IPS-18a (cell line): ENCODE results near the gene BFSP1.

Experiments used
- H3K27ac ChIP-seq: one replicate; pipeline ENCODE4 v1.5.1; 2013; ENCODE audit warnings: low read length
- H3K27me3 ChIP-seq: one replicate; pipeline ENCODE4 v1.6.1; 2013; ENCODE audit warnings: mild to moderate bottlenecking, low read length; ENCODE audit not compliant: control insufficient read depth, insufficient read depth
- H3K36me3 ChIP-seq: one replicate; pipeline ENCODE4 v1.6.1; 2013; ENCODE audit warnings: low read depth, low read length; ENCODE audit not compliant: control insufficient read depth
- H3K4me1 ChIP-seq: one replicate; pipeline ENCODE4 v1.6.1; 2013; ENCODE audit warnings: low read depth, low read length; ENCODE audit not compliant: control insufficient read depth
- H3K4me3 ChIP-seq: one replicate; pipeline ENCODE4 v1.5.1; 2013; ENCODE audit warnings: low read length
- H3K9ac ChIP-seq: one replicate; pipeline ENCODE4 v1.6.1; 2013; ENCODE audit warnings: mild to moderate bottlenecking, low read length, moderate library complexity
- H3K9me3 ChIP-seq: one replicate; pipeline ENCODE4 v1.6.1; 2013; ENCODE audit warnings: low read depth, low read length; ENCODE audit not compliant: control insufficient read depth

The BFSP1 gene

GRCh38 chr20:17453592-17453991, 77.6 kb downstream of the BFSP1 start:
- Histone ChIP-seq H3K9me3 (no peaks in the 10 kb centered on the region), H3K27me3 (no peaks in the 10 kb centered on the region), H3K4me1 (no peaks in the 10 kb centered on the region), H3K27ac (no peak overlapping the region), H3K36me3 (no peaks in the 10 kb centered on the region), H3K4me3 (no peak overlapping the region), H3K9ac (no peak overlapping the region)

GRCh38 chr20:17452441-17452840, 78.7 kb downstream of the BFSP1 start:
- H3K4me3 ChIP-seq: no peak overlapping the region
- no peak overlapping the region for H3K27ac ChIP-seq
- H3K9me3 ChIP-seq: no peaks in the 10 kb centered on the region
- no peaks in the 10 kb centered on the region for H3K27me3 ChIP-seq
- H3K9ac ChIP-seq: no peak overlapping the region
- no peaks in the 10 kb centered on the region for H3K36me3 ChIP-seq
- no peaks in the 10 kb centered on the region for H3K4me1 ChIP-seq

DNA sequence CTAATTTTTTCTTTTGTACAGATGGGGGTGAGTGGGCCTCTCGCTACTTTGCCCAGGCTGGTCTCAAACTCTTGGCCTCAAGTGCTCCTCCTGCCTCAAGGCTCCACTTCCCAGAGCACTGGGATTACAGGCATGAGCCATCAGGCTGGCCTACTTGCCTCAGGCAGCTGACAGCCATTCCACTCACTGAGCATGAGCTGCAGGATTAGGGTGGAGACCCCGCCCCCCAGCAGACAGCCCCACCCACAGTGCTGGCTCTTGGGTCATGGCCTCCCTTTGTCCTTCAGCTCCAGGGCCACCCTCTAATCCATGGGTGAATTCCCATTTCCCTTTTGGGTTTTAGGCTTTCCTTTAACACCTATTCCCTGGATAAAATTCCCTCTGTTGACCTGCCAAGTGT, 82.1 kb downstream of the BFSP1 start:
- Histone ChIP-seq H3K27ac (no peak overlapping the region), H3K4me3 (no peak overlapping the region), H3K9me3 (no peaks in the 10 kb centered on the region), H3K36me3 (no peaks in the 10 kb centered on the region), H3K9ac (no peak overlapping the region), H3K4me1 (no peaks in the 10 kb centered on the region), H3K27me3 (no peaks in the 10 kb centered on the region)

DNA sequence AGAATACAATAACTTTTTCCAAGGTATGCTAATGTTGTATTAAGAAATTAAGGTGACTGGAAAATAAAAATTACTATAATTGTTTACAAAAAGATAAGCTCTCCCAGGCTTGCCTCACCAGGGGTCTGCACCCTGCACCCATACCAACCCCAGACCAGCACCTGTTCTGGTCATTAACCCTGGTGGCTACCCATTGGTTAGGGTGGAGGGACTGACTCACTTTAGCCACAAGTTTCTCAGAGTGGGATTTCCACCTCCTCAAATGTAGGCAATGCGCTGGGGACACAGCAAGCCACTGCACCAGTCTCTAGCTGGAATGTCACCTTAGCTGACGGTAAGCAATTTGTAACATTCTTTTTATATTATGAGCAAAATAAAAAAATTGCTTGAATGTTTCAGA, 83.1 kb downstream of the BFSP1 start:
- Histone ChIP-seq H3K27ac (no peak overlapping the region), H3K36me3 (no peaks in the 10 kb centered on the region), H3K27me3 (no peaks in the 10 kb centered on the region), H3K4me1 (no peaks in the 10 kb centered on the region), H3K4me3 (no peak overlapping the region), H3K9ac (no peak overlapping the region), H3K9me3 (no peaks in the 10 kb centered on the region)

- no peak overlapping the region for H3K4me3 ChIP-seq
- H3K9ac ChIP-seq: no peak overlapping the region
- no peaks in the 10 kb centered on the region for H3K9me3 ChIP-seq
- no peaks in the 10 kb centered on the region for H3K27me3 ChIP-seq
- no peak overlapping the region for H3K27ac ChIP-seq
- no peaks in the 10 kb centered on the region for H3K36me3 ChIP-seq
- no peaks in the 10 kb centered on the region for H3K4me1 ChIP-seq
These were observed 85.0 kb downstream of the BFSP1 start for GRCh38 chr20:17446171-17446570.

DNA sequence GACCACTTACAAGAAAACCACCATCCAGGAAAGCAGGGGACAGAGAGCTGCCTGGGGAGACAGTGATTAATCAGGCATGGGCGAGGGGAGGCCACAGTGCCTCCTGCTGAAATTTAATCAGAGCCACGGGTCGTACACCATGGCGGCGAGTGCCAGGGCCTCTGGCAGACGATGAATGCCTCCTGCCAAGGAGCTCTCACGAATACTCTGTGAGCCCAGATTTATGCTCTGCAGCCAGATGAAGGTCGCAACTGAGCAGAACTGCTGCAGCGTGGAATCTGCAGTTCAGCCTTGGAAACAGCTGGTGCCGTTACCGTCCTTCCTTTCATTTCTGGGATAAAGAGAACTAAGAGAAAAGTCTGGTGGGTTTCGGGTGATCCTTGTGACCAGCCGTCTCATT, 85.6 kb downstream of the BFSP1 start:
- no peak overlapping the region for H3K27ac ChIP-seq
- no peaks in the 10 kb centered on the region for H3K36me3 ChIP-seq
- no peak overlapping the region for H3K9ac ChIP-seq
- H3K27me3 ChIP-seq: no peaks in the 10 kb centered on the region
- H3K9me3 ChIP-seq: no peaks in the 10 kb centered on the region
- H3K4me1 ChIP-seq: no peaks in the 10 kb centered on the region
- H3K4me3 ChIP-seq: no peak overlapping the region

DNA sequence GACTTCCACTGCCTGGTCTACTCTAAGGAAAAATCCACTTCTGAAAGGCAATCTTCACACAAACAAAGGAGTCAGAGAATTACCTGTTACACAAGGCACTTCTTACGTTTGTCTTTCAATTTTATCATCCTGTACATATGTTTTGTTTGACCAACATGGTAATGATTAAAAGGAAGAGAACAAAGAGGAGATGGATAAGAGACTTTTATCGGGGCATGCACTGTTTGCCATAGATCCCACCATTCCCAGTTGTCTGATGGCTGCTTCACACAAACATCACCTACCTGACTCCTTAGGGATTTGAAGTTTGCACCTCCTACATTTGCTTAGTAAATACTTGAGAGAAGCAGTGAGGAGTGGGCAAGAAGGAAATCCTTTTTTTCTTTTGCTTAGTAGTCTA, 87.1 kb downstream of the BFSP1 start:
- no peak overlapping the region for H3K9ac ChIP-seq
- no peaks in the 10 kb centered on the region for H3K4me1 ChIP-seq
- H3K36me3 ChIP-seq: no peaks in the 10 kb centered on the region
- H3K27me3 ChIP-seq: no peaks in the 10 kb centered on the region
- no peaks in the 10 kb centered on the region for H3K9me3 ChIP-seq
- no peak overlapping the region for H3K27ac ChIP-seq
- H3K4me3 ChIP-seq: no peak overlapping the region
